ENCODE measurements around the gene IP6K1. TPM values are rescaled to one million over a fixed set of nuclear protein-coding genes. Genes with fewer than 3 reads are reported as not detected.
"Not testable (repeated sequence)": the region's sequence is repeated elsewhere in the genome, so short reads cannot be mapped to it uniquely, and the experiment has no call there.

The IP6K1 gene
- total and polyA plus RNA-seq, 2 donors from 2014 or later: 21.7 to 49.6 TPM

DNA sequence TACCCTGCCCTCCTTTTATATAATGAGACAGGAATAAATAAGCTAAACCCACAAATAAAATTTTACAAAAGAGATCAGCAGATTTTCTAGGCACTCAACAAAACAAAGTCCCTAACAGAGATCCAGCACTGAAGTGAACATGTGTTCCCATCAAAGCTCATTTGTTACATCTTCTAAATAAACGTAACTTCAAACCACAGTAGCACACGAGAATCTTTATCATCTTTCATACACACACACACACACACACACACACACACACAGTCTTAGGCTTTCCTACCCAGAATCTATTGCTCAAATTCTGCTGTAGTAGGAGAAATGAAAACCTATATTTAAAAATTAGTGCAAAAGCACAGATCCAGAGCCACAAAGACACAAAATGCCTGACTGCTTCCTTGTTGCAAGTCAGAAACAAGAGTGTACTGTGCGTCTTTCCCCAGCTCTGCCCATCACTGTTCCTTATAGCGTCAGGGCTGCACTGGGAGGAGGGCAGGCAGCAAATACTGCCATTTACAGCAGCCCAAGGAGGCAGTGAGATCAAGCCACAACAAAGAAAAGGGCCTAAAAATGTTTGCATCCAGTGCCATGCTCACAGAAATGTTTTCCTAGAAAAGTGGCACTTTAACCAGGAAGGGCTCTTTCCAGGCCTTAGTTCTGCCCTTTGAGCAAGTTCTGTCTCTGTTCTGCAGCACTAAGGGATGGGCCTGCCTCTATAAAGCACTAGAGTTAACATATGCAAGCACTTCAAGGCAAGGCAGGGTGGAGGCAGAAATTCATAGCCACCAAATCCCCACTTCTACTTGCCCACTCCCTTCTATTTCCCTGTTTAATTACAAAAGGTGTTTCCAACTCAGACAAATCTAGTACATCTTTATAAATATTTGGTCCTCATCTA, 6.0 kb downstream of the IP6K1 start:
- TF ChIP-seq, protein P1, sequence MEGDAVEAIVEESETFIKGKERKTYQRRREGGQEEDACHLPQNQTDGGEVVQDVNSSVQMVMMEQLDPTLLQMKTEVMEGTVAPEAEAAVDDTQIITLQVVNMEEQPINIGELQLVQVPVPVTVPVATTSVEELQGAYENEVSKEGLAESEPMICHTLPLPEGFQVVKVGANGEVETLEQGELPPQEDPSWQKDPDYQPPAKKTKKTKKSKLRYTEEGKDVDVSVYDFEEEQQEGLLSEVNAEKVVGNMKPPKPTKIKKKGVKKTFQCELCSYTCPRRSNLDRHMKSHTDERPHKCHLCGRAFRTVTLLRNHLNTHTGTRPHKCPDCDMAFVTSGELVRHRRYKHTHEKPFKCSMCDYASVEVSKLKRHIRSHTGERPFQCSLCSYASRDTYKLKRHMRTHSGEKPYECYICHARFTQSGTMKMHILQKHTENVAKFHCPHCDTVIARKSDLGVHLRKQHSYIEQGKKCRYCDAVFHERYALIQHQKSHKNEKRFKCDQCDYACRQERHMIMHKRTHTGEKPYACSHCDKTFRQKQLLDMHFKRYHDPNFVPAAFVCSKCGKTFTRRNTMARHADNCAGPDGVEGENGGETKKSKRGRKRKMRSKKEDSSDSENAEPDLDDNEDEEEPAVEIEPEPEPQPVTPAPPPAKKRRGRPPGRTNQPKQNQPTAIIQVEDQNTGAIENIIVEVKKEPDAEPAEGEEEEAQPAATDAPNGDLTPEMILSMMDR (IDR thresholded peaks at IDR 0.05; ENCODE audit: borderline replicate concordance, extremely low read depth, insufficient read depth): no peak
- DNase-seq (no peak), FAIRE-seq (no peak)
- intact Hi-C loops (cut with DNase I): no loop called here
- Histone ChIP-seq H3K36me3 (ENCODE audit: control insufficient read depth in 2 of 3, insufficient read depth in 3 of 3, low read length in 3 of 3) (peaks cover 2 to 11% (median 3%) of the 10 kb centered on the region in 3 donors), H3K9ac (ENCODE audit: low read length in 3 of 3) (peak overlapping the region in 1 of 3 donors; percentile 3), H3K9me3 (ENCODE audit: control insufficient read depth in 2 of 3, insufficient read depth in 1 of 3, low read length in 3 of 3) (no peaks in the 10 kb centered on the region), H3K27me3 (ENCODE audit: control insufficient read depth, insufficient read depth, low read length) (no peaks in the 10 kb centered on the region), H3K4me1 (ENCODE audit: control insufficient read depth in 2 of 3, insufficient read depth in 2 of 3, low read depth in 1 of 3, low read length in 3 of 3) (peaks cover 0 to 10% (median 0%) of the 10 kb centered on the region in 3 donors), H3K4me3 (ENCODE audit: low read length in 3 of 3) (no peak overlapping the region), H3K27ac (ENCODE audit: low read depth in 2 of 2, low read length in 2 of 2) (no peak overlapping the region)

DNA sequence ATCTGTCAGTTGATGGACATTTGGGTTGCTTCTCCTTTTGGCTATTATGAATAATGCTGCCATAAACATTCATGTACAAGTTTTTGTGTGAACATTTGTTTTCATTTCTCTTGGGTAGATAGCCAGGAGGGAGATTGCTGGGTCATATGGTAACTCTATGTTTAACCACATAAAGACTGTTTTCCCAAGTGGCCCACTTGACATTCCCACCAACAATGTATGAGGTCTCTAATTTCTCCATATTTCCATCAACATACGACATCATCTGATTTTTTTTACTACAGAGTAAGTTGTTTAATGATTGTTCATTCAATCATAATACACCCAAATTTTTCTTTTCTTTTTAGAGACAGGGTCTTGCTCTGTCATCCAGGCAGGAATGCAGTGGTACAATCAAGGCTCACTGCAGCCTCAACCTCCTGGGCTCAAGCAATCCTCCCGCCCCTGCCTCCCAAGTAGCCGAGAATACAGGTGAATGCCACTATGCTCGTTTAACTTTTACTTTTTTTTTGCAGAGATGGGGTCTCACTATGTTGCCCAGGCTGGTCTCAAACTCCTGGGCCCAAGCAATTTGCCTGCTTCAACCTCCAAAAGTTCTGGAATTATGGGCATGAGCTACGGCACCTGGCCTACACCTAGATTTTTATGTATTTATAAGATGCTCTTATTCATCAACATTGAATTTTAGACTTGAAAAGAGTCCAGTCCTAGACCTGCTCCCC, 6.8 kb downstream of the IP6K1 start:
- intact Hi-C loops (cut with DNase I): no loop called here
- no peaks in the 10 kb centered on the region for H3K27me3 ChIP-seq (ENCODE audit: control insufficient read depth, insufficient read depth, low read length)
- no peak overlapping the region for H3K27ac ChIP-seq (ENCODE audit: low read depth in 2 of 2, low read length in 2 of 2)
- peaks cover 0 to 6% (median 0%) of the 10 kb centered on the region in 3 donors for H3K4me1 ChIP-seq (ENCODE audit: control insufficient read depth in 2 of 3, insufficient read depth in 2 of 3, low read depth in 1 of 3, low read length in 3 of 3)
- TF ChIP-seq, protein P1 (IDR thresholded peaks at IDR 0.05; ENCODE audit: borderline replicate concordance, extremely low read depth, insufficient read depth): no peak
- H3K9me3 ChIP-seq (ENCODE audit: control insufficient read depth in 2 of 3, insufficient read depth in 1 of 3, low read length in 3 of 3): no peaks in the 10 kb centered on the region
- FAIRE-seq: no peak
- DNase-seq: no peak
- H3K4me3 ChIP-seq (ENCODE audit: low read length in 3 of 3): no peak overlapping the region
- H3K9ac ChIP-seq (ENCODE audit: low read length in 3 of 3): no peak overlapping the region
- peaks cover 3 to 14% (median 4%) of the 10 kb centered on the region in 3 donors for H3K36me3 ChIP-seq (ENCODE audit: control insufficient read depth in 2 of 3, insufficient read depth in 3 of 3, low read length in 3 of 3)

GRCh38 chr3:49776101-49776500, 10.2 kb downstream of the IP6K1 start:
- H3K27ac ChIP-seq (ENCODE audit: low read depth in 2 of 2, low read length in 2 of 2); H3K4me1 ChIP-seq (ENCODE audit: control insufficient read depth in 2 of 3, insufficient read depth in 2 of 3, low read depth in 1 of 3, low read length in 3 of 3); H3K9me3 ChIP-seq (ENCODE audit: control insufficient read depth in 2 of 3, insufficient read depth in 1 of 3, low read length in 3 of 3); DNase-seq; intact Hi-C loops (cut with DNase I); H3K4me3 ChIP-seq (ENCODE audit: low read length in 3 of 3); FAIRE-seq; H3K36me3 ChIP-seq (ENCODE audit: control insufficient read depth in 2 of 3, insufficient read depth in 3 of 3, low read length in 3 of 3); H3K9ac ChIP-seq (ENCODE audit: low read length in 3 of 3); H3K27me3 ChIP-seq (ENCODE audit: control insufficient read depth, insufficient read depth, low read length): not testable (repeated sequence)

DNA sequence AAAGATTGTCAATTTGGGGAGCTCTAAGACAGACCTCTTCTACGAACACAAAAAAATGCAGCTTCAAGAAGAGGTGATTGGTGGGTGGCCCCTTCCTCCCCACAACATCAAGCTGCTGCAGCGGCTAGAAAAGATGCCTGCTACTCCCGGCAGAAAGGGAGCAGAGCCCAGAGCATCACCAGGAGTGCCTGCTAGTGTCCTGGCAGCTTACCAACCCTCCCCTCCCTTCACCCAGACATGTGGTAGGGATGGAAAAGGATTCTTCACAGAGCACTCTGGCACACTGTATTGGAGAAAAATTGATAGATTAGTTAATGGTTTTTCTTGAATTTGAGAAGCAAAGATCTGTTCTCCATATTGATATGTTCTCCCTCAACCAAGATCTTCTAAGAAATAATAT, 10.8 kb downstream of the IP6K1 start:
- Histone ChIP-seq H3K9ac (ENCODE audit: low read length in 3 of 3) (no peak overlapping the region), H3K4me3 (ENCODE audit: low read length in 3 of 3) (no peak overlapping the region), H3K4me1 (ENCODE audit: control insufficient read depth in 2 of 3, insufficient read depth in 2 of 3, low read depth in 1 of 3, low read length in 3 of 3) (peaks cover 0 to 3% (median 0%) of the 10 kb centered on the region in 3 donors), H3K36me3 (ENCODE audit: control insufficient read depth in 2 of 3, insufficient read depth in 3 of 3, low read length in 3 of 3) (peaks cover 2 to 8% (median 2%) of the 10 kb centered on the region in 3 donors), H3K27me3 (ENCODE audit: control insufficient read depth, insufficient read depth, low read length) (no peaks in the 10 kb centered on the region), H3K9me3 (ENCODE audit: control insufficient read depth in 2 of 3, insufficient read depth in 1 of 3, low read length in 3 of 3) (no peaks in the 10 kb centered on the region), H3K27ac (ENCODE audit: low read depth in 2 of 2, low read length in 2 of 2) (no peak overlapping the region)
- TF ChIP-seq, protein P1 (IDR thresholded peaks at IDR 0.05; ENCODE audit: borderline replicate concordance, extremely low read depth, insufficient read depth): no peak
- intact Hi-C loops (cut with DNase I): no loop called here
- DNase-seq (no peak), FAIRE-seq (no peak)

Data from kidney (tissue), 14 donors.